NCI-H2227 (cell line): Measurements from ENCODE around the gene NOL8.

Experiments
- DNase-seq: peaks from one replicate; lab custom pipeline; 2025; ENCODE audit not compliant: unreplicated experiment; lab: John Stamatoyannopoulos, UW

Gene NOL8

DNA sequence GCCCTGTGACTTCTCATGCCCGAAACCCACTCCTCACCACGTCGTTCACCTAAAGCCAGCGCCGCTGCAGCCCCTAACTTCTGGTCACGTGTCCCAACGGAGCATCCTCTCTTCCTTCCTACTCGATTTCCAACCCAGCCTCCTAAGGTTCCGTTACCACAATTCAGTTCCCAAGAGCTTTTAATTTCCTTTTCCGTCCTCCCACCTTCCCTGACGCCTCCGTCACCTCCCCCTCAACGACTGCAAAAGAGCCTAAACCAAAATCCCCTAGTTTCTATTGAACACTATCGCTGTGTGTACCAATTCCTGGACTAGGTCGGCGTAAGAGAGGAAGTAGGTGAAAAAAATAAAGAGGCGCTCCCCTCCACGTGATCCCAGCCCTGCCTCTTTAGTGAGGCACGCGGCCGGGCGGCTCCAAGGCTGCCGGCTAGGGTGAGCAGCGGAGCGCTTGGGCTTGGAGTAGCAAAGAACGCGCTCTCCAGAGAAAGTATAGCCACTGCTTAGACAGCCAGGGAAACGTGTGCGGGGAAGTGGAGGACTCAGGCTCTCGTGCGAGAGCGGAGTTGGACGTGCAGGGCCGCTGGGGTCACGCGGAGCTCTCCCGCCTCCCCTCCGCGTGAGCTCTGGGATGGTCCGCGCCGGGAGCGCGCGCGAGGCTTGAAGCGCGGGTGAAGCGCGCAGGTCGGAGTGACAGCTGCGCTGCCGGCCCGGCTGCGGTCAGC, at the start of gene NOL8, which contains the start of gene CENPP:
Gene NOL8, minus strand, starts transcription at position 82 of the 722 bp plus-strand sequence. CDS start 1,189 bp downstream, outside the sequence.
Gene CENPP, plus strand, starts transcription at position 685 of the 722 bp plus-strand sequence.
- peak; percentile 88 for DNase-seq

DNA sequence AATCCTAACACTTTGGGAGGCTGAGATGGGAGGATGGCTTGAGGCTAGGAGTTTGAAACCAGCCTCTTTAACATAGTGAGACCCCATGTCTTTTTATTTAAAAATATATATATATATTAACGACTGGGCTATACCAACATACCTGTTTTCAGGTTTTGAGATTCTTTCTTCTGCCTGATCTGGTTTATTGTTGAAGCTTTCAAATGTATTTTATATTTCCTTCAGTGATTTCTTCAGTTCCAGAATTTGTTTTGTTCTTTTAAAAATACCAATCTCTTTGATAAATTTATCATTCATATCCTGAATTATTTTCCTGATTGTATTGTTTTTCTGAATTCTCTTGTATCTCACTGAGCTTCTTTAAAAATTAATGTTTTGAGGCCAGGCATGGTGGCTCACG, 48.0 kb upstream of the NOL8 start:
- no peak for DNase-seq

DNA sequence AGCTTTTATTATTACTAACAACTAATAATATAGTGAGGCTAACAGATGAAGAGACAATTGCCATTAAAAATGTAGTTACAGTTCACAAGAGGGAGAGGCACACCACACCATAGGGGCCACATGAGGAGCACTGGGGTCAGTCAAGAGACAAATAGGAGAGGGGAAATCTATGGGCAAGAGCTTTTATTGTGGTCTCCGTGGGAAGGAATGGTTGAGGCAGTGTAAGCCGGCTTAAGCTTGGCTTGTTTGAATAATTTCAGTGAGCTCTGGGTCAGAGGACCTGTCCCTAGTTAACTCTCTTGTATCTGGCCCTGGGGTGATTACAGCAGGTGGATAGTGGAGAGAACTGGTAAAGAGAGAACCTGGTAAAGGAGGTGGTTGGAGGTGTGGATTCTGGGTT, 43.9 kb upstream of the NOL8 start:
- no peak for DNase-seq

DNA sequence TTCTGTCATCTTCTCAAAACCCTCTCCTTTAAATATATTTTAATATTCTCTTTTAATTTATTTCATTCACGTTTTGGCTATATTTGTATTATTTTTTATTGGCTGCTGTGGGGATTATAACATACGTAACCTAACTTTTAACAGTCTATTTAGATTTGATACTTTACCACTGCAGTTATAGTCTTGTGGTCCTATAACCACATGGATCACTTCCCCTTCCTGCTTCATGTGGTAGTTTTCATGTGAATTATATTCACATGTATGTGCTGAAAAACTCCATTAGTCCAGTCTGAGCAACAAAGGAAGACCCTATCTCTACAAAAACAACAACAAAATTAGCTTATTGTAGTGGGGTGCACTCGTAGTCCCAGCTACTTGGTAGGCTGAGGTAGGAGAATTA, 34.9 kb upstream of the NOL8 start:
- DNase-seq: no peak

DNA sequence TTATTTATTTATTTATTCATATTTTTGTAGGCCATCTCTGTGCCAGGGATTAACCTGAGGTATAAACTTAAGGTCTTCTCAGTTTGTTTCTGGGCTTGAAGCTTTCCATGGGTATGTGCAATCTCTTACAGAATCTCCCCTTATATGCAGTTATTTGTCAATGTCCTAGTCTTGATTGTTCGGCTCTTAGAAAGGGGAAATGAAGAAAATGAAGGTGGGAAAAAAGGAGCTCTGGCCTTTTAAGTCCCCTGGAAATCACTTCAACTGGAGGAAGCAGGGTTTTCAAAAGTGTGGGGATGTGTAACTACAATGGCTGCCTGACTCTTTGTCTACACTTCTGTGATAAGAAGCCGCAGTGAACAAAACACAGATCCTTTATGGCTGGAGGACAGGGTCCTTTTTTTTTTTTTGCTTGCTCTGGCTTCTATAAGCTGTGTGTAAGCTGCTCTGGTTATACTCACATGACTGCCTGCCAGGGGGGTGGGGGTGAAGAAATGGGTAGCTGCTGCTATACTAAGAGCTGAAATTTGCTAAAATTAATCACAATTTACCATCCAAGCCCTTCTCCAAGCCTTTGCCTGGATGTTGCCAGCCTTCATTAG, 34.3 kb upstream of the NOL8 start:
- DNase-seq: no peak

DNA sequence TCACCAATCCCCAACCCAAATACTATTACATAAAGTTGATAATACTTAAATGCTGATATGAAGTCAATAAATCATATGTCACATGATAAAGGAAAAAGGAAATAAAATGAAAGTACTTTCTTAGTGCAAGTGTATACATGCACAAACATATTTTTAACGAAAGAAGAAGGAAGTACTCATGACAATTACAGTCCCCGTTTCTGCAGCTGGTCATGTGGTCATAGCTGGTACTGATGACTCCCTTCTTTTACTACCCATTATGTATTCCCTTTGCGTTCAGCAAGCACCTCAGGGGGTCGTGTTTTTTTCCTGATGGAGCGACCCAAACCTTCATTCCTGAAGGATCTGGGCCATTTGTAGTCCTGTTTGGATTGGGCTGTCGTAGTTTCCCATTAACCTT, 27.9 kb upstream of the NOL8 start:
- no peak for DNase-seq

DNA sequence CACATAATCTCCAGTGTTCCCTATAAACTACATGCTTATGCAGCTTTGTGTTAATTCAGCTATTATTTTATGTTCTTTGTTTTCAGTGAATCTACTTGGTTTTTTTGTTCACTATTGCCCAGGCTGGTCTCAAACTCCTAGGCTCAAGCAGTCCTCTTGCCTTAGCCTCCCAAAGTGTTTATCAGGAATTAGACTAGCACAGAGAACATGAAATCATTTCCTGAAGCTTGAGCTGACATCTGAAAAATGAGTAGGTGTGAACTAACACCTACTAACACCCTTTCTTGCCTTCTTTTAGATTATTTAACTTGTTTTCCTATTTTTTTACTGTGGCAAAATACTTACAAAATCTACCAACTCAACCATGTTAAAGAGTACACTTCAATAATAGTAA, 25.6 kb upstream of the NOL8 start:
- DNase-seq: no peak

DNA sequence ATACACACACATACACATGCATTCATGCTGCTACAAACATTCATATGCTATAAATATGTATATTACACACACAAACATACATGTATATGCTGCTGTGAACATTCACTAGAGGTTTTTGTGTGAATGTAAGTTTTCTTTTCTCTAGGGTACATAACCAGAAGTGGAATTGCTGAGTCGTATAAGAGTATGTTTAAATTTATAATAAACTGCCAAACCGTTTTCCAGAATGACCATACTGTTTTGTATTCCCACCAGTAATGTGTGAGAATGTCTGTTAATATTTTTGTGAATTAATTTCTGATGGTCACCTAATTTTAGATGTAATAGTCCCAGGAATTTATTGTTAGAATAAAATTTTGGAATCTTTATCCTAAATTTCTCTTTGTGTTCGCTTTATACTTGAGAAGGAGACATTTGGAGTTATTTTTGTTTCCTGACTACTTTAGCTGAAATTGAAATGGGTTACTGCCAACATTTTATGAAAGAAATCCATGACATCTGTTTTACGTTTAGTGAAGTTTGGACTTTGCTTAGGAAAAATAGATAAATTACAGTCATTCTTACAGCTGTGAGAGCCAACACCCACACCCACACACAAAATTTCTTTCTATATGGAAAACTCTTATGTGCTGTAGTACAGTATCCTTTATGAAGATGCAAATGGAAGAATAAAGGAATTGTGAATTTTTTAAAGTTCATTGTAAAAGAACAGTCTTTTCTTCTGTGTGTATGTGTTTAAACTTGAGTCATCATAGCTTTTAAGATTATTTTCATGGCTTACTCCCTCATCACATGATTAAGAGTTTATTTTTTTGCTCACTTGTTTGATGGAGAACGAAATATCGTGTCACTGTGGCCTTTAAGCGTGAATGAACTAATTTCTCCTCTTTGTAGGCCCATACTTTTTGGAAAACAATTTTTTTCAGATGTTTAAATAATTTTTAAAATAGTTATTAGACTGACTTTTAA, 24.9 kb upstream of the NOL8 start:
- DNase-seq: no peak

DNA sequence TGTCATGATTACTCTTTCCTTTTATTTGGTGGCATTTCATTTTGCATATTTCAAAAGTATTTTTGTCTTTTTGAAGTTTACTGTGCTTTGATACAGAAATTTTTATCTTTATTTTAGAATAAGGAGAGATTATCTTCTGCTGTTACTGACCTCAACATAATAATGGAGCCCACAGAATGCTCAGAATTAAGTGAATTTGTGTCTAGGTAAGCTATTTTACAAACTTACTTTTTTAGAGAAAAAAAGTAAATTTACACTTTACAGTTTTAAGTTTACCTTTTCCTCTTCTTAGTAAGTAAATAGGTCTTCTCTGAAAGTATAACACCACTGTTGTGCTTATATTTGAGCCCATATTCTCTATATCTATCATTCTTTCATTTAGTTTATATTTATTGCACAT, 20.4 kb upstream of the NOL8 start:
- DNase-seq: no peak

DNA sequence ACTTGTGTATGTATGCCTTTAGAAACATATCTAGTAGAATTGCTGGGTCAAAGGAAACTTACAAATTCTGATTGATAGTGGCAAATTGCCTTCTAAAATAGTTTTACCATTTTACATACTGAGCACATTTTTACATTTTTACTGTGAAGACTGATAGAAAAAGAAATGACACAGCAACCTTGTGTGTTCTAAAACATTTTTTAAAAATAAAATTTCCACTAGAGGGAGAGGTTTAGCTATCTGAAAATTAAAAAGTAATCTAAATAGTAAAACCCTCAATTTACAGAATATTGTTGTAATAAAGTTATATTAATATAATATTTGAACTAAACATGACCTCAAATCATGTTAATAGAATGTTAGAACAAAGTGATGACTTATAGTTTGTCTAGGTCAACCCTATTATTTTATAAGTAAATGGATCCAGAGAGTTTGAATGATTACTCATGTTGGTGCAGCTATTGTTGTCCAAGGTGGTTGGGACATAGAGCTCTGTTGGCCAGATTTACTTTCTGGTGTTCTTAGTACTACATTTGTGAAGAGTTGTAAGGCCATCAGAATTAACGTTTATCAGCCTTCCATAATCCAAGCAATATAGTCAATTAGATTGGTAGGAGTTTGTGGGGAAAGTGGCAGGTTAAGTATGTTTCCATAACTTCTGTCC, 17.8 kb upstream of the NOL8 start:
- DNase-seq: no peak

DNA sequence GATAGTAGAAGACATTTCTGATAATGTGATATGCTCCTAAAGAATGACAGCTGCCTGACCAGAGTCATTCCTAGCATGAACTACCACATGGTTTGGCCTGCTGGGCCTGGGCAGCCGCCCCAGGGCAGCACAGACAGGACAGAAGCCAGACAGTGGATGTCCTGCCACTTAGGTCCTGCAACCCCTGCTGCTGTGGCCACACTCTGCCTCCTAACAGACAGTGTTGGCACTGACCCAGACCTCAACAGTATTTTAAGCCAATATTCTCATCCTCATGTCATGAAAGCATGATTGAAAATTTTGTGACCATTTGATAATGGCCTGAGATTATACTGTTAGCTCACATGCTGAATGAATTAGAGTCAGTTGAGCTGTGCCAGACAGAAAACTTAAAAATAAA, 16.4 kb upstream of the NOL8 start:
- no peak for DNase-seq

DNA sequence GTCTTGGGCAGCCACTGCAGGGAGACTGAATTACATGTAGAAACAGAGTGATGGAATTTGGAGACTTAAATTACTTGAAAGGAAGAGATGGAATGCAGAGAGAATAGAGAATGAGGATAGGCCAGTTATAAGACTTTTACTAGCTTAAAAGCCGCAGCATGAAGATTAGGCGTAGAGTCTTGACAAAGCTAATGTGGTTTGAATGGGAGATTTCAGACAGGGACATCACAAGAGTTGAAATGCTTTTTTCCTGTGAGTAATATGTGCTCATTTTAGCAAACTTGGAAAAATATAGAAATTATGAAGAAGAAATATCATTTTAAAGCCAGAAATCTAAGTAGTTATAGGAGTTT, 8.1 kb upstream of the NOL8 start:
- no peak for DNase-seq

DNA sequence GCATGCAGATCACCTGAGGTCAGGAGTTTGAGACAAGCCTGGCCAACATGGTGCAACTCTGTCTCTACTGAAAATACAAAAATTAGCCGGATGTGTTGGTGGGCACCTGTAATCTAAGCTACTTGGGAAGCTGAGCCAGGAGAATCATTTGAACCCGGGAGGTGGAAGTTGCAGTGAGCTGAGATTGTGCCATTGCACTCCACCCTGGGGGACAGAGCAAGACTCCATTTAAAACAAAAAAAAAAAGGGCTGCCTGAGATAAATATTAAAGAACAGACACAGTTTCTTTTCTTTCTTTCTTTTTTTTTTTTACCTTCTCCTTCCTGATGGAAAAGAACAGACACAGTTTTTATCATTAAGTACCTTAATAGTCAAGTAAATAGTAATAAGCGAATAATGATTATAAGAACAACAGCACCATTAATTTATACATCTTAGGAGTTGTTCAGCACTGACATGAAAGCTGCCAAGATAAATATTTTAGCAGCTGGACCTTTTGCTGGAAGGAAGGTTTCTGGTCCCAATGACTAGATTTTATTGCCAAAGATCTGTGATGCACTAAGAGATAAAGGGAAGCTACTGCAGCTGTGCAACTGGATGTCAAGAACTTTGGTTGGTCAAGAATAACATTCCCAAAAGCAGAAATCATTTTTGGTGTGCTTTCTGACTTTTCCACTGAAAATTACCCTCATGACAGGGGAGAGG, 7.6 kb upstream of the NOL8 start:
- no peak for DNase-seq

DNA sequence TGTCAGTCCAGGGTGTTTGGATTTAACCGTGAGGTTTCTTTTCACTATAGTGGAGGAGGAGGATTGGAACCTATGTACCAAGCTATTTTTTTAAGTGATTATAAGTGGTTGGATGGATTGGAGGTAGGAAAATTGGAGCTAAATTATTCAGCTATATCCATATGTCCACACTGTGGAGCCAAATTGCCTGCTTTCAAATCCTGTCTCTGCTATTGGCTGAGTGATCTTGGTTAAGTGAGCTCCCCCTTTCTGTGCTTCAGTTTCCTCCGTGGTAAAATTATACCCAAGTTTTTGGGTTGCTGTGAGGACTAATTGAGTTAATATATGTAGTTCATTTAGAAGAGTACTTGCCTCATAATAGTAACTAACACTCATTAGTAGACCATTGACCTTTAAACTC, 3.1 kb upstream of the NOL8 start:
- peak; percentile 22 for DNase-seq

DNA sequence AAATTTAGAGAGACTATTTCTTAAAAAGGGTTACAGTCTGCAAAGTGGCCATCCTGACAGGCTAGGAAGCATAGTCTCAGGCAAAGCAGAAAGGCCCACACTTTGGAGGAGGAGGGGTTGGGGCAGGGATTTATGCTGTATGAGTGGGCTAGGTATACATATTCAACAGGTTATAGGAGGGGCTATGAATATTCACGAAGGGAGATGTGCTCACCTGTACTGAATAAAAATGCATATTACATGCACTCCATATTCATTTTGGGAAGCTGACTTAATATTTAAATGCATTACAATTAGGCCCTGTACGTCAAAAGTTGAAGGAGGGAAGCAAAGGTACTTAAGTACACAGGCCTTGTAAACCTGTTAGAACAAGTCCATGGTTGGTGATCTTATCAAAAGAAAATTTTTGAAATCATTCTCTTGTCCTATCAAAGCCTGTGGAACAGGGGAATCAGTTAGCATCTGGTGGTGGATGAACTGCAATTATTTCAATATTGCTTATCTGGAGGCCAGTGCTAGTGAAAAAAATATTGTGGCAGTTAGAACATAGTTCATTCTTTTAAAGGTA, 2.2 kb upstream of the NOL8 start:
- DNase-seq: no peak

DNA sequence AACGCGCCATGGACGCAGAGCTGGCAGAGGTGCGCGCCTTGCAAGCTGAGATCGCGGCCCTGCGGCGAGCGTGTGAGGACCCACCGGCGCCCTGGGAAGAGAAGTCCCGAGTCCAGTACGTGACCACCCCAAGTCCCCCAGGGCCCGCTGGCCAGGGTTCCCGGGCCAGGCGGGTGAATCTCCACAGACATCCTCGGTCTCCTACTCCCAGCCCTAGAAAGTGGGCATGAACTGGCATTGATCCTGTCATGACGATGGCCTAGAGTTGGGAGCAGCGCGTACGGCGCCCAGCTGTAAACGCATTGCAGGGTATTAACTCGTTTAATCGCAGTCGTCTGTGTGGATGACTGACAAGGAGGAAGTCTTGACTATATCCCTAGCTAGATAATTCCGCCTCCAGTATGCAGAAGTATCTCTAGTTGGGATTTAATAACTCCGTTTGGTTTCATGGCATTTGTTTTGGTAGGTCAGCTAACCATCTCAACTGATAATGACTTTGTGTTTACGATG, 896 bp upstream of the NOL8 start:
- DNase-seq: no peak

DNA sequence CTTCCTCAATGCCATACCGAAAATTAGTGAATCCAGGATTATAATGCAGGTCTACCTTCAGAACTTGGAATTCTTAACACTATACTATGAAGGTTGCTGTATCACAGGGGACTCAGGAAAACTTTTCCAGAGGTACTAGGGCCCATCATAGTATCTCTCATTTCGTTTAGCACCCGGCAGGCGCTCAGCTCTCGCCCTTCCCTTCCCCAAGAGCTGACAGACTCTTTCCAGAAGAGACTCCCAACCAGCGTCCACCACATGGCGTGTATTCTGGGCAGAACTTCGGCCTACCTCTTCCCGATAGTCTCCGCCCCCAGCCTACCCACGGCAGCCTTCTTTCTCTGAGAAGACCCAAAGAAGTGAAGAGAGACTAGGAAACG, 271 bp downstream of the NOL8 start:
- DNase-seq: no peak

DNA sequence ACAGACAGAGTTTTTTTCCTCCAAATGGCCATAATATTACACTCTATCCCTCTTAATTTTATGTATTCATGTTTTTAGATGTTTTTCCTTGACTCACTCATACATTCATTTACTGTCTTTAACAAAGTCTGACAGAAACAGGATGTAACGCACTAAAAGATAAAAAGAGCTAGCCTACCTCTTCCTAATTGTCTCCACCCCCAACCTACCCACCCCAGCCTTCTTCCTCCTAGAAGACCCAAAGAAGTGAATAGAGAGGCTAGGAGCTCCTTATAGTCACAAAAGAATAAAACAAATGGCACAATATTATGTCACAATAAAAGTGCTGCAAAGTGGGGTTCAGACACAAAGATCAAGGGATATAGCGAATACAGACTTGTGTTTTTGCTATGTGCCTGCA, 719 bp downstream of the NOL8 start:
- DNase-seq: no peak

DNA sequence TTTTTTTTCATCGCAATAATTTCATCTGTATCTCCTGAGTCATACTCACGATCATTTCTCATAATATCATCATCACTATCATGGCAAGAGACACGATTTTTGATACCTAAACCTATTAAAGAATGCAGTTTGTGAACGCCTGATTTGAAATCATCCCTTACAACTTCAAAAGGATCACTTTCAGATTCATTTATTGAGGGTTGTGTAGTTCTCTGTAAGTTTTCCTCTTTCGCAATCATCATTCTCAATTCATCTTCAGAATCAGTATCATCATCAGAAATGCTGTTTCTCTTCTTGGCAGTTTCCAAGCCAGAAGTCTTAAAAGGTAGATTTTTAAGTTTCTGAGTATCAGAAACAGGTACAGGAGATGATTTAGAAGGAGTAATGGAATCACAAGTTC, 9.7 kb downstream of the NOL8 start:
- DNase-seq: no peak

DNA sequence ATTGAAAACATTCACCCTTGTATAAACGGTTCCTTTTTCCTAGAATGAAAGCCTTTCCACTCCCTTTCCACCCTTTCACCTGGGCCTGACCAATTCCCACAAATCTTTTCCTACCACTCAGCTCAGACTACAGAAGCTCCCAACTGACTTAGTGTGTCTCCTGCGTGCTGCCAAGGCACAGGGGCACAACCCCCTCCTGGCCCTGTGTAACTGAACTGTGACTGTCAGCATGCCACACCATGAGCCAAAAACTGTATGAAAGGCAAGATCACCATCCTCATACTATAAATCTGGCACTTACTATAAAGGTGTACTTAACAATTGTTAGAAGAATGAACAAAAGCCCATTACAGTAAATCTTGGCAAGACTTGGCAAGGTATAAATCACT, 11.5 kb downstream of the NOL8 start:
- DNase-seq: no peak
